Activated CD4-positive, alpha-beta T cell treated with anti-CD3 and anti-CD28 coated beads, Interleukin-2, Interleukin-4, amounts not matched to agents 100 ng/mL and 50 ng/mL, durations not matched to agents 16 hours and 8 hours (primary cell): Measurements from ENCODE around the gene KIF21B.

Experiments used
- DNase-seq: peaks from one replicate; pipeline ENCODE4 v3.0.0-alpha.2; 2020; ENCODE audit warnings: low spot score

Gene KIF21B, protein sequence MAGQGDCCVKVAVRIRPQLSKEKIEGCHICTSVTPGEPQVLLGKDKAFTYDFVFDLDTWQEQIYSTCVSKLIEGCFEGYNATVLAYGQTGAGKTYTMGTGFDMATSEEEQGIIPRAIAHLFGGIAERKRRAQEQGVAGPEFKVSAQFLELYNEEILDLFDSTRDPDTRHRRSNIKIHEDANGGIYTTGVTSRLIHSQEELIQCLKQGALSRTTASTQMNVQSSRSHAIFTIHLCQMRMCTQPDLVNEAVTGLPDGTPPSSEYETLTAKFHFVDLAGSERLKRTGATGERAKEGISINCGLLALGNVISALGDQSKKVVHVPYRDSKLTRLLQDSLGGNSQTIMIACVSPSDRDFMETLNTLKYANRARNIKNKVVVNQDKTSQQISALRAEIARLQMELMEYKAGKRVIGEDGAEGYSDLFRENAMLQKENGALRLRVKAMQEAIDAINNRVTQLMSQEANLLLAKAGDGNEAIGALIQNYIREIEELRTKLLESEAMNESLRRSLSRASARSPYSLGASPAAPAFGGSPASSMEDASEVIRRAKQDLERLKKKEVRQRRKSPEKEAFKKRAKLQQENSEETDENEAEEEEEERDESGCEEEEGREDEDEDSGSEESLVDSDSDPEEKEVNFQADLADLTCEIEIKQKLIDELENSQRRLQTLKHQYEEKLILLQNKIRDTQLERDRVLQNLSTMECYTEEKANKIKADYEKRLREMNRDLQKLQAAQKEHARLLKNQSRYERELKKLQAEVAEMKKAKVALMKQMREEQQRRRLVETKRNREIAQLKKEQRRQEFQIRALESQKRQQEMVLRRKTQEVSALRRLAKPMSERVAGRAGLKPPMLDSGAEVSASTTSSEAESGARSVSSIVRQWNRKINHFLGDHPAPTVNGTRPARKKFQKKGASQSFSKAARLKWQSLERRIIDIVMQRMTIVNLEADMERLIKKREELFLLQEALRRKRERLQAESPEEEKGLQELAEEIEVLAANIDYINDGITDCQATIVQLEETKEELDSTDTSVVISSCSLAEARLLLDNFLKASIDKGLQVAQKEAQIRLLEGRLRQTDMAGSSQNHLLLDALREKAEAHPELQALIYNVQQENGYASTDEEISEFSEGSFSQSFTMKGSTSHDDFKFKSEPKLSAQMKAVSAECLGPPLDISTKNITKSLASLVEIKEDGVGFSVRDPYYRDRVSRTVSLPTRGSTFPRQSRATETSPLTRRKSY (N-terminal part only)

GRCh38 chr1:201023517-201023902 is at the start of gene KIF21B:
Gene KIF21B, minus strand, starts transcription at chr1:201023714. Its CDS starts 331 bp downstream, at chr1:201023383.
- peak; percentile 94 for DNase-seq

GRCh38 chr1:201072922-201073321 is 49.4 kb upstream of the KIF21B start:
- DNase-seq, result no peak

- no peak for DNase-seq
Observed at GRCh38 chr1:201072149-201072548, 48.6 kb upstream of the KIF21B start.

DNA sequence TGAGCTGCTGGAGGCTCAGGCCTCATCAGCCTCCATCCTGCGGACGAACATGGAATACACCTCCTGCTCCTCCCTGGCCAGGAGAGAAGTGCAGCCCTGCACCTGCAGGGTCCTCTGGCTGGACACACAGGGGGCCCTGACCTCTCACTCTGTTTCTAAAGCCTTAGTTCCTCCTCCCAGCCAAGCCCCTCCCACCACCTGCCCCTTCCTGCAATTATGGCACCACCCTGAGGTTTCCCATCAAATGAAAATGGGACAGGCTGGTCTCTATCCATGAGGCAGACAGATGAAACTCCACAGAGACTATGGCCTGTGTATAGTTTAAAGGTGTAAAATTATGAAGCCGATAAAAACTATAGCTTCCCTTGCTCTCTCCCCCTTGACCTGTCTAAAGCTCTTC is 46.1 kb upstream of the KIF21B start:
- DNase-seq, result no peak

DNA sequence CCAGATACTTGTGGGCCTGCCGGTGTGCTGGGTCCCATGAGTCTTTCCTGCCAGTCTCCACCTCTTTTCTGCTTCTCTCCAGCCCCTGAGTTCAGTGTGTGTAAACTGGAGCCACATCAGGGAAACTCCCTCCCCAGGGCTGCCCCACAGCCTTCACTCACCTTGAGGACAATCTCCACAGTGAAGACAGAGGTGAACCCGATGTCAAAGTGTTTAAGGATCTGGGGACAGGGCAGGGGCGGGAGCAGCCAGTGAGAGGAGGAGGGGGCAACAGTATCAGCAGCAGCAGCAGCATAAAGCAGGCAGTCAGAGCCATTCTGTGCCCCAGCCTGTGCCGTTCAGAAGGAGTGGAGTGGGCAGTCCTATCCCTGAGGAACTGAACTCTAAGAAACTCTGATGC is 45.5 kb upstream of the KIF21B start:
- DNase-seq, result no peak

DNA sequence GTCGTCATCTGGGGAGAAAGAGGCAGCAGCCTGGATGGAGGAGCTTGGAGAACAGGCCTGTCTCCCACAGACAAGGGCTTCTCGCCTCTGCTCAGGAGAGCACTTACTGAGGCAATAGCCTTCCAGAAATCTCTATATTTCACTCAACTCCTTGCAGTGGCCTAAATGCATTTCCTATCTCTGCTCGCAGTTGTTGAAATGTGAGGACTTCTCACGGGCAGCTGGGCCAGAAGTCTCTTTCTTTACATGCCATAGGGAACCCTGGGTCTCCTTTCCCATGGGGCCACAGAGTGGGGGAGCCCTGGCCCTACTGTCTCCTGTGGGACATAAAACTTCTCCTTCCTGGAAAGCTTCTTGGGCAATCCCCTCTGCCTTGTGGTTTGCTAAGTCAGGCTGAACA is 43.5 kb upstream of the KIF21B start:
- DNase-seq, result no peak

- DNase-seq, result no peak
Observed at GRCh38 chr1:201065686-201066085, 42.2 kb upstream of the KIF21B start.

DNA sequence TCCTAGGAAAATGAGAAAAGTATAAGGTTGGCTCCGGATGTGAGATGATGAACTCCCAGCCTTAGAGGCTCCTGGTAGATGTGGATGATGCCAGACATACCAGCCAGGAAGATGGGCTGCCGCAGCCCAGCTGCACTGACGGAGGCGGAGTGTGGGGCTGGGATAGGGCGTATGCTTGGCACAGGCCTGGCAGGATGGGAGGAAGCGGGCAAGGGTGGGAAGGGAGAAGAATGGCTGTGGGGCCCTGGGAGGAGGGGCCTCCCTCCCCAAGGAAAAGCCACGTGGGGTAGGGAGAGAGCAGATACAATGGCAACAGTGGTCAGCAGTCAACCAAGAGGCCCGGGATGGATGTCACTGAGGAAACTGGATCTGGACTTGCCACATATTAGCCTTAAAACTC is 41.3 kb upstream of the KIF21B start:
- DNase-seq, result no peak

DNA sequence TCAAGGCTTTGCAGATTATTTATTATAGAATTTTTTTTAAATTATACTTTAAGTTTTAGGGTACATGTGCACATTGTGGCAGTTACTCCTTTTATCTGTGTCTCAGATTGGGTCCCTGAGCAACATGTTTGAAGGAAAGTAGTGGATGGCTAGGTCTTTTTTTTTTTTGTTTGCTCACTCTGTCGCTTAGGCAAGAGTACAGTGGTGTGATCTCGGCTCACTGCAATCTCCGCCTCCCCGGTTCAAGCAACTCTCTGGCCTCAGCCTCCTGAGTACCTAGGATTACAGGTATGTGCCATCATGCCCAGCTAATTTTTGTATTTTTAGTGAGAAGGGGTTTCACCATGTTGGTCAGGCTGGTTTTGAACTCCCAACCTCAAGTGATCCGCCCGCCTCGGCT is 39.6 kb upstream of the KIF21B start:
- no peak for DNase-seq

GRCh38 chr1:201062511-201063091 is 39.1 kb upstream of the KIF21B start:
- DNase-seq, result no peak

DNA sequence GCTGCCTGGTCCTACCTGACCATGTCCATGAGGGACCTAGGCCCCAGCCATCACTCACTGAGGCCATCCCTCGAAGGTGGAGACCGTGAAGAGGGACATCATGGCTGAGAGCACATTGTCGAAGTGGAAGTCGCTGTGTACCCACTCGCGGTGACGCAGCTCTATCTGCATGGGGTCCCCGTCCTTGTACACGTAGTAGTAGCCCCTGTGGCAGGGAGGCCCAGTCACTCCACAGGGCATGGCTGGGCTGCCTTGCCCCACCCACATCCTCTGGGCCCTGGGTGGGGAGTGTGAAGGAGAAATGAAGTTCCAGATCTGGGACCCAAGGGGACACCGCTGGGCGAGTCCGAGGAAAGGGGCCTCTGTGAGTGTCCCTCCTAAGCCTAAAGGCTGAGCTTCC is 38.4 kb upstream of the KIF21B start:
- no peak for DNase-seq

DNA sequence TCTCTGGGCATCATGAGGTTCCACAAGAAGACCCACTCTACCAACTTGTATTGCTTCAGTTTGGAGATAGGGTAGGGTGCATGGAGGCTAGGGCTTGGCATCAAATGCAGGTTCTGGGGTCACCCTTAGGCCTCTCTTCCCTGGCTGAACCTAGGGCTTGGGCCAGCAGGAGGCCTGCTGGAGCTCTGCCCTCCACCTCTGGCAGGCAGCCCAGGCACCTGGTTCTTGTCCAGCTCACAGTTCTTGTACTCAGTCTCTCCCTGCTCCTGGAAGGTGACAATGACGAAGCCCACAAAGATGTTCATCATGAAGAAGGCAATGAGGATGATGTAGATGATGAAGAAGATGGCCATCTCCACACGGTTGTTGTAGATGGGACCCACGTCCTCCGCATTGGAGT is 37.5 kb upstream of the KIF21B start:
- DNase-seq, result no peak

GRCh38 chr1:201060586-201060985 is 37.1 kb upstream of the KIF21B start:
- DNase-seq, result no peak

- DNase-seq, result no peak
Observed at GRCh38 chr1:201059871-201060555, 36.5 kb upstream of the KIF21B start.

DNA sequence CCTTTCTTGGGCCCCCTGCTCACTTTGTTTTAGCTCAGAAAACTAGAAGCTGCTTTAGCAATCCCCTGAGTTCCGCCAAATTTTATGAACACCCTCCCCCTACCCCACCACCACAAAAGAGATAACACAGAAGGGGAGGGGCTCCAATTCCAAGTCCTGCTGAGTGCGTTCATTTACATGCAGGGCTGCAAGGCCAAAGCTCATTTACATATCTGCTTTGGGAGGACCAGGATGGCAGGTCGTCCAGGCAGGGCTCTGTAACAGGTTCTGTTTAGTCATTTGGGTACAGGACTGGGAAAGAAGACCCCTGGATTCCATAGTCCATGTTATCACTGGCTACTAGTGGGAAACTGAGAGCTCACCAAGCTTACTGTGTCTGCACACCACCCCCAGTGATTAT is 35.9 kb upstream of the KIF21B start:
- no peak for DNase-seq

GRCh38 chr1:201054091-201054543 is 30.6 kb upstream of the KIF21B start:
- no peak for DNase-seq

- DNase-seq, result no peak
Observed at GRCh38 chr1:201053155-201053860, 29.8 kb upstream of the KIF21B start.

GRCh38 chr1:201051399-201051798 is 27.9 kb upstream of the KIF21B start:
- DNase-seq, result peak; percentile 17

DNA sequence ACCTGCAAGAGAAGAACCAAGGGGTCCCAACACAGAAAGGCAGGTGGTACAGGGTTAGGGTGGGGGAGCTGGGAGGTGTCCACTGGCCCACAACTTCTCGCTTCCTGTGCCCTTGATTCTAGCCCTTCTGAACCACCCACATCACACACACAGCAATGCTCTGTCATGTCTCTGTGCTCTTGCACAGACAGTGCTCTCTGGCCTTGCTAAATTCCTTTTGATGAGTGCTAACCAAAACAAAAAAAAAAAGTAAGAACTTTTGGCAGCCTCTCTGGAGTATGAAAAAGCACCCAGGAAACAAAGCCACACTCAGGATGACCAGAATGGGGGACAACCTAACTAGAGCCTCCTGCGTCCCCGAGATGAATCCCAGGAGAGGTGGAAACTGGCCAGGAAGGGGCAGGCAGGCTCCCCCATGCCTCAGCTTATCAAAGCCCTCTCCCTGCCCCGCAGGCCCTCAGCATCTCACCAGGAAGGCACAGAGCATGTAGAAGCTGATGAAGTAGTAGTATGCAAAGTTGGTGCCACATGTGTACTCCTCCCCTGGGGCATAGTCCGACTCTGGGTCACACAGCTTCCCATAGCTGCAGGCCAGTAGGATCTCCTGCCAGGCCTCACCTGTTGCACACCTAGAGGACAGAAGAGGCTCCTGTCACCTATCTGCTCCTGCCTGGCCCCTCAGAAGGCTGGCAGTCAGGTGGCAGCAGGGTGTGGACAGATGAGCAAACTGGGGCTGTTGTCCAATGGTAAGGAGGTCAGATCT is 27.2 kb upstream of the KIF21B start:
- no peak for DNase-seq

DNA sequence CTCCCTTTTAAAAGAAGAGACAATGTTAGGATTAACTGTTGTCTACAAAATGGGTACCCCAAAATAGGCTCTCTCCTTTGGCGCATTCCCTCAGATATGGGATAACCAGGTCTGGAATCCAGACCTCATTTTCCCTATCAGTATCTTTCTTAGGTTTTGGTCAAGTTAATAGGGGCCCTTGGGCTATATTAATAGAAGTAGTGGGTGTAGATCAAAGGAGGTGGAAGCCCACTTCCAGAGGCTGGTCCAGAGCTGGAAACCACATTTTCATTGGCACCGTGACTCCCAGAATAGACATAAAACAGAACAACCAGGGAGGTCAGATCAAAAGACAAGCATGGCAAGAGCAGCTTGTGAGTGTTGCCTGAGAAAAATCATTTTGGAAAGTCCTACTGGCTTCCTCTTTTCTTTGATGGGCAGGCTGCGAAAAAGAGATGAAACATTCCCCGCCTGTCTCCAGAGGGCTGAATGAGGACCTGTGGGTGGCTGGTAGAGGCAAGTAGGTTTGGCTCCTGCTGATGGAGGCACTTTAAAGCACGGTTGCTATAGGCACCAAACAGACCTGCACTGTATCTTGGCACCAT is 25.8 kb upstream of the KIF21B start:
- DNase-seq, result no peak
